Fibroblast of lung (primary cell): ENCODE data around the gene TMEM132E. TPM values are rescaled to one million over a fixed set of nuclear protein-coding genes. Genes with fewer than 3 reads are reported as not detected.

Experiments
- DNase-seq, 2 donors: peaks; one replicate each; pipeline versions ENCODE4 v3.0.0 to v3.0.0-alpha.2; 2010; ENCODE audit warnings: low read depth in 2 of 2
- H2AFZ ChIP-seq: 2 replicates; pipeline ENCODE4 v1.5.1; 2012; ENCODE audit warnings: low read length, control low read depth, inconsistent platforms
- H3K27ac ChIP-seq: 2 replicates; pipeline ENCODE4 v1.5.1; 2011; ENCODE audit warnings: low read length, control low read depth; ENCODE audit not compliant: insufficient read depth
- H3K27me3 ChIP-seq: 2 replicates; pipeline ENCODE4 v1.5.1; 2011; ENCODE audit warnings: mild to moderate bottlenecking, low read length; ENCODE audit not compliant: control insufficient read depth, insufficient read depth
- H3K36me3 ChIP-seq: 2 replicates; pipeline ENCODE4 v1.5.1; 2011; ENCODE audit warnings: low read length; ENCODE audit not compliant: control insufficient read depth, insufficient read depth
- H3K4me1 ChIP-seq: 2 replicates; pipeline ENCODE4 v1.5.1; 2011; ENCODE audit warnings: low read length; ENCODE audit not compliant: control insufficient read depth, insufficient read depth; ENCODE audit errors: extremely low read depth
- H3K4me2 ChIP-seq: 2 replicates; pipeline ENCODE4 v1.5.1; 2011; ENCODE audit warnings: low read length, control low read depth; ENCODE audit not compliant: insufficient read depth; ENCODE audit errors: extremely low read depth
- H3K4me3 ChIP-seq, 4 experiments: fragments of 200-600 bp in 1 of 4; sonication (generic) in 1 of 4; replicated peaks in 1 of 4; 2 replicates each; pipeline ENCODE4 v1.5.1; 2011 to 2016; ENCODE audit warnings: low read length in 4 of 4, low read depth in 3 of 4, mild to moderate bottlenecking in 3 of 4, control low read depth in 2 of 4, inconsistent platforms in 1 of 4, mixed read lengths in 1 of 4; ENCODE audit not compliant: insufficient read depth in 1 of 4; ENCODE audit errors: control extremely low read depth in 1 of 4
- H3K79me2 ChIP-seq: 2 replicates; pipeline ENCODE4 v1.5.1; 2012; ENCODE audit warnings: mild to moderate bottlenecking, low read length, inconsistent platforms; ENCODE audit not compliant: control insufficient read depth, insufficient read depth
- H3K9ac ChIP-seq: 2 replicates; pipeline ENCODE4 v1.5.1; 2011; ENCODE audit warnings: mild to moderate bottlenecking, low read length, control low read depth; ENCODE audit not compliant: insufficient read depth
- H3K9me3 ChIP-seq: 2 replicates; pipeline ENCODE4 v1.5.1; 2012; ENCODE audit warnings: low read depth, low read length; ENCODE audit not compliant: control insufficient read depth, insufficient read depth
- H4K20me1 ChIP-seq: 2 replicates; pipeline ENCODE4 v1.5.1; 2011; ENCODE audit warnings: low read length; ENCODE audit not compliant: control insufficient read depth, insufficient read depth; ENCODE audit errors: extremely low read depth
- CTCF ChIP-seq, 2 donors: IDR thresholded peaks in 1 of 2; conservative IDR thresholded peaks in 1 of 2; 1 replicate in 1 of 2; 2 replicates in 1 of 2; pipeline ENCODE4 v1.5.1; 2011 to 2012; ENCODE audit warnings: low read length in 2 of 2, control low read depth in 1 of 2, inconsistent platforms in 1 of 2, low read depth in 1 of 2, mild to moderate bottlenecking in 1 of 2
- EZH2 ChIP-seq: IDR thresholded peaks from 2 replicates; pipeline ENCODE4 v1.5.1; 2012; ENCODE audit warnings: low read length, control low read depth, mild to moderate bottlenecking; ENCODE audit errors: missing control alignments
- polyA plus RNA-seq, 2 donors: library from polyadenylated mRNA; depleted of rRNA in 1 of 2; stranded (reverse) in 1 of 2; unstranded in 1 of 2; fragments of >200 nt; gene quantifications; 2 replicates each; pipeline ENCODE4 v1.2.1, GENCODE V29; 2011 to 2012; ENCODE audit warnings: missing spikeins in 1 of 2
- total RNA-seq: library from RNA; depleted of rRNA; stranded (reverse); fragments of >200 nt; gene quantifications from 2 replicates; pipeline ENCODE4 v1.2.1, GENCODE V29; 2014

TMEM132E gene
- total and polyA plus RNA-seq, 2 donors (not counting 1 experiment from before 2014, with no cell fraction given) = not detected

GRCh38 chr17:34610039-34610438 lies 30.7 kb downstream of the TMEM132E start:
- TF ChIP-seq CTCF (conservative IDR thresholded peaks at IDR 0.05 in 1 of 2, IDR thresholded peaks at IDR 0.05 in 1 of 2; ENCODE audit: low read depth in 1 of 2, low read length in 2 of 2) (no peak), EZH2 (no peak)
- H3K4me1 ChIP-seq = no peaks in the 10 kb centered on the region
- no peaks in the 10 kb centered on the region for H3K79me2 ChIP-seq
- no peaks in the 10 kb centered on the region for H3K36me3 ChIP-seq
- H3K4me2 ChIP-seq = no peak overlapping the region
- H3K27me3 ChIP-seq = no peaks in the 10 kb centered on the region
- no peak for DNase-seq
- H3K9me3 ChIP-seq = no peaks in the 10 kb centered on the region
- H3K27ac ChIP-seq = no peak overlapping the region
- H2AFZ ChIP-seq = no peak overlapping the region
- H4K20me1 ChIP-seq = no peaks in the 10 kb centered on the region
- H3K9ac ChIP-seq = no peak overlapping the region
- no peak overlapping the region for H3K4me3 ChIP-seq

- Histone ChIP-seq H3K4me1 (no peaks in the 10 kb centered on the region), H3K4me3 (no peak overlapping the region), H3K9ac (no peak overlapping the region), H3K79me2 (no peaks in the 10 kb centered on the region), H3K4me2 (no peak overlapping the region), H3K27ac (no peak overlapping the region), H4K20me1 (no peaks in the 10 kb centered on the region), H3K36me3 (no peaks in the 10 kb centered on the region), H3K9me3 (no peaks in the 10 kb centered on the region), H2AFZ (no peak overlapping the region), H3K27me3 (no peaks in the 10 kb centered on the region)
- no peak for DNase-seq
- TF ChIP-seq EZH2 (no peak), CTCF (conservative IDR thresholded peaks at IDR 0.05 in 1 of 2, IDR thresholded peaks at IDR 0.05 in 1 of 2; ENCODE audit: low read depth in 1 of 2, low read length in 2 of 2) (no peak)
These were observed 31.1 kb downstream of the TMEM132E start for GRCh38 chr17:34610506-34610905.

- H3K4me3 ChIP-seq = no peak overlapping the region
- TF ChIP-seq CTCF (conservative IDR thresholded peaks at IDR 0.05 in 1 of 2, IDR thresholded peaks at IDR 0.05 in 1 of 2; ENCODE audit: low read depth in 1 of 2, low read length in 2 of 2) (no peak), EZH2 (no peak)
- no peak overlapping the region for H3K9ac ChIP-seq
- H3K9me3 ChIP-seq = no peaks in the 10 kb centered on the region
- no peaks in the 10 kb centered on the region for H3K79me2 ChIP-seq
- no peaks in the 10 kb centered on the region for H4K20me1 ChIP-seq
- no peak overlapping the region for H3K4me2 ChIP-seq
- H3K27ac ChIP-seq = no peak overlapping the region
- H3K27me3 ChIP-seq = no peaks in the 10 kb centered on the region
- H2AFZ ChIP-seq = no peak overlapping the region
- peak in 1 of 2 donors; percentile 3 for DNase-seq
- H3K36me3 ChIP-seq = no peaks in the 10 kb centered on the region
- no peaks in the 10 kb centered on the region for H3K4me1 ChIP-seq
These were observed 34.0 kb downstream of the TMEM132E start for GRCh38 chr17:34613064-34614019.
